Adipose tissue (tissue), 3 donors: ENCODE results near the gene KCNQ1OT1. TPM values are rescaled to one million over a fixed set of nuclear protein-coding genes. Genes with fewer than 3 reads are reported as not detected.
A peak's percentile ranks its signal among the peaks of the same experiment; 100 is the strongest.

ENCODE experiments used
- H3K27ac ChIP-seq: one replicate; pipeline ENCODE4 v1.5.1; 2013; ENCODE audit warnings: low read depth, low read length
- WGBS, 3 donors: extraction: QIAGEN DNeasy Blood & Tissue Kit; methylation state at CpG; one replicate each; pipeline ENCODE4 v1.1.7; 2013; 5-methylcytosine and 5-hydroxymethylcytosine counted together
- polyA plus RNA-seq, 3 donors: library from polyadenylated mRNA; stranded (reverse); fragments of 200-250 nt; gene quantifications; one replicate each; pipeline ENCODE4 v1.2.3, GENCODE V29; 2013
- donor health status: healthy with polysubstance abuse.
- donor health status: Bipolar disorder and iron deficiency.
- donor health status: healthy.

Gene KCNQ1OT1
- polyA plus RNA-seq, 3 donors, result 0.03 to 0.45 (median 0.06) TPM

GRCh38 chr11:2708757-2709281 is 9.0 kb upstream of the KCNQ1OT1 start:
- 58 to 71% (median 61%) methylated on average over 14 of the region's 14 CpGs for WGBS, 3 donors
- no peak overlapping the region for H3K27ac ChIP-seq

GRCh38 chr11:2708151-2708581 is 8.4 kb upstream of the KCNQ1OT1 start:
- 57 to 74% (median 64%) methylated on average over 11 of the region's 11 CpGs for WGBS, 3 donors

GRCh38 chr11:2707736-2708135 is 7.9 kb upstream of the KCNQ1OT1 start:
- WGBS, 3 donors, result 83 to 84% (median 84%) methylated on average over 7 of the region's 7 CpGs
- H3K27ac ChIP-seq, result no peak overlapping the region

More at GRCh38 chr11:2708151-2708581, 8.4 kb upstream of the KCNQ1OT1 start:
- no peak overlapping the region for H3K27ac ChIP-seq

- 95 to 100% (median 95%) methylated on average over 1 of the region's 1 CpG for WGBS, 3 donors
- no peak overlapping the region for H3K27ac ChIP-seq
Measured at GRCh38 chr11:2706321-2706720, 6.5 kb upstream of the KCNQ1OT1 start.

- WGBS, 3 donors, result 85 to 91% (median 90%) methylated on average over 14 of the region's 14 CpGs
- no peak overlapping the region for H3K27ac ChIP-seq
Measured at GRCh38 chr11:2704896-2705606, 5.3 kb upstream of the KCNQ1OT1 start.

- H3K27ac ChIP-seq, result no peak overlapping the region
- 93 to 95% (median 94%) methylated on average over 6 of the region's 6 CpGs for WGBS, 3 donors
Measured at GRCh38 chr11:2704356-2704755, 4.6 kb upstream of the KCNQ1OT1 start.

GRCh38 chr11:2703363-2704141 is 3.8 kb upstream of the KCNQ1OT1 start:
- 52 to 79% (median 54%) methylated on average over 16 of the region's 16 CpGs for WGBS, 3 donors
- no peak overlapping the region for H3K27ac ChIP-seq

- 85 to 89% (median 86%) methylated on average over 17 of the region's 17 CpGs for WGBS, 3 donors
- H3K27ac ChIP-seq, result no peak overlapping the region
Measured at GRCh38 chr11:2702771-2703362, 3.1 kb upstream of the KCNQ1OT1 start.

- no peak overlapping the region for H3K27ac ChIP-seq
- 94 to 95% (median 94%) methylated on average over 5 of the region's 5 CpGs for WGBS, 3 donors
Measured at GRCh38 chr11:2701898-2702434, 2.2 kb upstream of the KCNQ1OT1 start.

- WGBS, 3 donors, result 84 to 88% (median 85%) methylated on average over 7 of the region's 7 CpGs
- no peak overlapping the region for H3K27ac ChIP-seq
Measured at GRCh38 chr11:2701230-2701629, 1.4 kb upstream of the KCNQ1OT1 start.

GRCh38 chr11:2700415-2701211 is 819 bp upstream of the KCNQ1OT1 start:
- H3K27ac ChIP-seq, result peak overlapping the region; percentile 42
- 38 to 53% (median 44%) methylated on average over 48 to 52 of the region's 52 CpGs for WGBS, 3 donors

GRCh38 chr11:2699185-2699530 is 636 bp downstream of the KCNQ1OT1 start:
- 49 to 64% (median 58%) methylated on average over 31 of the region's 31 CpGs for WGBS, 3 donors
- no peak overlapping the region for H3K27ac ChIP-seq

- 47 to 55% (median 52%) methylated on average over 20 of the region's 20 CpGs for WGBS, 3 donors
- H3K27ac ChIP-seq, result no peak overlapping the region
Measured at GRCh38 chr11:2698386-2699184, 1.2 kb downstream of the KCNQ1OT1 start.

- H3K27ac ChIP-seq, result no peak overlapping the region
- WGBS, 3 donors, result 31 to 44% (median 34%) methylated on average over 1 of the region's 1 CpG
Measured at GRCh38 chr11:2697866-2698265, 1.9 kb downstream of the KCNQ1OT1 start.

GRCh38 chr11:2696455-2696854 is 3.3 kb downstream of the KCNQ1OT1 start:
- 82 to 86% (median 83%) methylated on average over 5 of the region's 5 CpGs for WGBS, 3 donors
- H3K27ac ChIP-seq, result no peak overlapping the region

- H3K27ac ChIP-seq, result no peak overlapping the region
- 76 to 84% (median 80%) methylated on average over 9 of the region's 9 CpGs for WGBS, 3 donors
Measured at GRCh38 chr11:2694995-2695939, 4.5 kb downstream of the KCNQ1OT1 start.
